ENCODE data around the gene PTPRU. TPM values are rescaled to one million over a fixed set of nuclear protein-coding genes. Genes with fewer than 3 reads are reported as not detected.

The PTPRU gene
- total RNA-seq, 1 experiment from 2014 or later: 25.7 TPM

- Histone ChIP-seq H4K20me1 (ENCODE audit: low read length) (no peaks in the 10 kb centered on the region), H3K27me3 (ENCODE audit: low read length) (no peaks in the 10 kb centered on the region), H2AFZ (ENCODE audit: low read length) (no peak overlapping the region), H3K9me3 (ENCODE audit: low read length) (no peaks in the 10 kb centered on the region), H3K27ac (ENCODE audit: low read length) (no peak overlapping the region), H3F3A (ENCODE audit: low read length, unreplicated experiment) (no peaks in the 10 kb centered on the region), H3K4me2 (ENCODE audit: low read length) (no peak overlapping the region), H3K79me2 (ENCODE audit: low read length) (peaks cover 16% of the 10 kb centered on the region), H3K4me1 (ENCODE audit: insufficient read depth, low read length) (0 out of 2 replicates have a peak, but pooled peaks cover 4% of the 10 kb centered on the region), H3K9me2 (replicated peaks; ENCODE audit: low read length) (no peaks in the 10 kb centered on the region), H3K36me3 (ENCODE audit: low read depth, low read length) (peaks cover 14% of the 10 kb centered on the region), H3K9ac (ENCODE audit: low read length) (no peak overlapping the region), H3K4me3 (ENCODE audit: low read length) (no peak overlapping the region)
- CTCF ChIA-PET: no interaction called here
- POLR2A ChIA-PET (ENCODE audit: unreplicated experiment): no interaction called here
- ATAC-seq (no peak), DNase-seq (no peak)
- BruUV-seq (replicated peaks): no TSS peak
- TF ChIP-seq EZH2phosphoT487 (IDR thresholded peaks at IDR 0.05; ENCODE audit: borderline replicate concordance, low read length) (no peak), CTCF (conservative IDR thresholded peaks at IDR 0.05; ENCODE audit: low read depth, low read length) (no peak), EZH2 (IDR thresholded peaks at IDR 0.05; ENCODE audit: low read length, unreplicated experiment) (no peak)
- intact Hi-C loops (cut with micrococcal nuclease): no loop called here
Observed at GRCh38 chr1:29223521-29223920, 12.8 kb upstream of the PTPRU start.

GRCh38 chr1:29224356-29224837 is 11.9 kb upstream of the PTPRU start:
- DNase-seq (no peak), ATAC-seq (no peak)
- ChIA-PET POLR2A (ENCODE audit: unreplicated experiment) (no interaction called here), CTCF (no interaction called here)
- Histone ChIP-seq H3K4me2 (ENCODE audit: low read length) (no peak overlapping the region), H3K27ac (ENCODE audit: low read length) (no peak overlapping the region), H2AFZ (ENCODE audit: low read length) (no peak overlapping the region), H3K36me3 (ENCODE audit: low read depth, low read length) (peaks cover 14% of the 10 kb centered on the region), H3K4me3 (ENCODE audit: low read length) (no peak overlapping the region), H3K4me1 (ENCODE audit: insufficient read depth, low read length) (peaks cover 5% of the 10 kb centered on the region; the same call in 1 of the 2 replicates), H4K20me1 (ENCODE audit: low read length) (no peaks in the 10 kb centered on the region), H3K9ac (ENCODE audit: low read length) (no peak overlapping the region), H3K9me2 (replicated peaks; ENCODE audit: low read length) (no peaks in the 10 kb centered on the region), H3K27me3 (ENCODE audit: low read length) (no peaks in the 10 kb centered on the region), H3F3A (ENCODE audit: low read length, unreplicated experiment) (no peaks in the 10 kb centered on the region), H3K9me3 (ENCODE audit: low read length) (no peaks in the 10 kb centered on the region), H3K79me2 (ENCODE audit: low read length) (peaks cover 23% of the 10 kb centered on the region)
- no TSS peak for BruUV-seq (replicated peaks)
- intact Hi-C loops (cut with micrococcal nuclease): no loop called here
- no peak for TF ChIP-seq EZH2 (IDR thresholded peaks at IDR 0.05; ENCODE audit: low read length, unreplicated experiment)
- TF ChIP-seq EZH2phosphoT487 (IDR thresholded peaks at IDR 0.05; ENCODE audit: borderline replicate concordance, low read length): no peak
- TF ChIP-seq CTCF (conservative IDR thresholded peaks at IDR 0.05; ENCODE audit: low read depth, low read length): no peak

GRCh38 chr1:29225361-29225760 is 11.0 kb upstream of the PTPRU start:
- H3K4me3 ChIP-seq (ENCODE audit: low read length): no peak overlapping the region
- H3K36me3 ChIP-seq (ENCODE audit: low read depth, low read length): peaks cover 12% of the 10 kb centered on the region
- ChIA-PET POLR2A (ENCODE audit: unreplicated experiment) (no interaction called here), CTCF (no interaction called here)
- H3K4me1 ChIP-seq (ENCODE audit: insufficient read depth, low read length): peaks cover 10% of the 10 kb centered on the region
- intact Hi-C loops (cut with micrococcal nuclease): no loop called here
- BruUV-seq (replicated peaks): no TSS peak
- DNase-seq: no peak
- no peak for TF ChIP-seq CTCF (conservative IDR thresholded peaks at IDR 0.05; ENCODE audit: low read depth, low read length)
- TF ChIP-seq EZH2 (IDR thresholded peaks at IDR 0.05; ENCODE audit: low read length, unreplicated experiment): no peak
- TF ChIP-seq EZH2phosphoT487 (IDR thresholded peaks at IDR 0.05; ENCODE audit: borderline replicate concordance, low read length): no peak
- H3K9me2 ChIP-seq (replicated peaks; ENCODE audit: low read length): no peaks in the 10 kb centered on the region
- H4K20me1 ChIP-seq (ENCODE audit: low read length): no peaks in the 10 kb centered on the region
- H3K9me3 ChIP-seq (ENCODE audit: low read length): no peaks in the 10 kb centered on the region
- H3F3A ChIP-seq (ENCODE audit: low read length, unreplicated experiment): no peaks in the 10 kb centered on the region
- H2AFZ ChIP-seq (ENCODE audit: low read length): no peak overlapping the region
- no peak overlapping the region for H3K4me2 ChIP-seq (ENCODE audit: low read length)
- no peaks in the 10 kb centered on the region for H3K27me3 ChIP-seq (ENCODE audit: low read length)
- no peak overlapping the region for H3K27ac ChIP-seq (ENCODE audit: low read length)
- H3K9ac ChIP-seq (ENCODE audit: low read length): no peak overlapping the region
- ATAC-seq: no peak
- peaks cover 32% of the 10 kb centered on the region for H3K79me2 ChIP-seq (ENCODE audit: low read length)
